C1 segment of cervical spinal cord (tissue), 14 donors: ENCODE measurements around the gene C6orf163.

Experiments used
- DNase-seq, 14 donors: peaks; one replicate each; lab custom pipeline; 2025; lab: John Stamatoyannopoulos, UW

The C6orf163 gene

GRCh38 chr6:87408721-87409155 lies 64.1 kb downstream of the C6orf163 start:
- no peak for DNase-seq
